OCI-LY7 (cell line): Measurements from ENCODE around the gene CHST11. TPM values are rescaled to one million over a fixed set of nuclear protein-coding genes. Genes with fewer than 3 reads are reported as not detected.

Source experiments
- BruUV-seq: library from RNA; stranded (reverse); fragments of 400-500 nt; replicated peaks from 2 replicates; lab custom pipeline; 2021; lab: Mats Ljungman, UMichigan
- CTCF ChIA-PET: fragments of 300-600 bp; sonication (Branson Sonifier 250); formaldehyde crosslinking; loops from one replicate; lab custom pipeline; 2022; ENCODE audit warnings: antibody characterized with exemption; ENCODE audit not compliant: unreplicated experiment; lab: Charles Lee
- POLR2A ChIA-PET: fragments of 300-600 bp; sonication (Branson Sonifier 250); formaldehyde crosslinking; loops from one replicate; lab custom pipeline; 2022; ENCODE audit warnings: antibody characterized with exemption; lab: Charles Lee
- DNase-seq: peaks from one replicate; pipeline ENCODE4 v3.0.0-alpha.2; 2015; ENCODE audit warnings: low spot score
- H2AFZ ChIP-seq: fragments of 200-600 bp; sonication (generic), shearing (Covaris generic); 2 replicates; pipeline ENCODE4 v1.6.1; 2014; ENCODE audit warnings: mild to moderate bottlenecking, antibody characterized with exemption, low read length, moderate library complexity
- H3K27ac ChIP-seq: fragments of 200-600 bp; sonication (generic); 2 replicates; pipeline ENCODE4 v1.5.1; 2014; ENCODE audit warnings: mixed run types, low read depth, mild to moderate bottlenecking, moderate library complexity, low read length, inconsistent platforms; ENCODE audit not compliant: poor library complexity, severe bottlenecking
- H3K36me3 ChIP-seq: fragments of 200-600 bp; sonication (generic); 2 replicates; pipeline ENCODE4 v1.6.1; 2014; ENCODE audit warnings: mild to moderate bottlenecking, antibody characterized with exemption, low read length, moderate library complexity, mixed read lengths; ENCODE audit not compliant: insufficient read depth
- H3K4me1 ChIP-seq: fragments of 200-600 bp; sonication (generic); 2 replicates; pipeline ENCODE4 v1.5.1; 2014; ENCODE audit warnings: mild to moderate bottlenecking, low read length; ENCODE audit not compliant: insufficient read depth, poor library complexity, severe bottlenecking
- H3K4me2 ChIP-seq: fragments of 200-600 bp; sonication (generic); 2 replicates; pipeline ENCODE4 v1.6.1; 2014; ENCODE audit warnings: mild to moderate bottlenecking, low read length
- H3K4me3 ChIP-seq: fragments of 200-600 bp; sonication (generic); 2 replicates; pipeline ENCODE4 v1.5.1; 2014; ENCODE audit warnings: mild to moderate bottlenecking, low read depth, low read length; ENCODE audit not compliant: poor library complexity, severe bottlenecking
- H3K79me2 ChIP-seq: fragments of 200-600 bp; sonication (generic); 2 replicates; pipeline ENCODE4 v1.6.1; 2016; ENCODE audit warnings: low read depth, mild to moderate bottlenecking, low read length, moderate library complexity, mixed read lengths; ENCODE audit not compliant: insufficient read depth
- H3K9me2 ChIP-seq: fragments of 200-600 bp; sonication (generic); 2 replicates; pipeline ENCODE4 v1.6.1; 2016; ENCODE audit warnings: mild to moderate bottlenecking, low read length, mixed read lengths; ENCODE audit not compliant: insufficient read depth
- H3K9me3 ChIP-seq: fragments of 200-600 bp; sonication (generic); 2 replicates; pipeline ENCODE4 v1.6.1; 2014; ENCODE audit warnings: mild to moderate bottlenecking, mixed run types, low read length, mixed read lengths
- H4K20me1 ChIP-seq: fragments of 200-600 bp; sonication (generic); 2 replicates; pipeline ENCODE4 v1.6.1; 2014; ENCODE audit warnings: mild to moderate bottlenecking, antibody characterized with exemption, low read length, moderate library complexity, mixed read lengths; ENCODE audit not compliant: insufficient read depth
- CTCF ChIP-seq: fragments of 200-600 bp; sonication (generic); conservative IDR thresholded peaks from 2 replicates; pipeline ENCODE4 v1.5.1; 2014; ENCODE audit warnings: mild to moderate bottlenecking, antibody characterized with exemption, low read length, moderate library complexity, mixed read lengths
- EZH2phosphoT487 ChIP-seq: fragments of 200-600 bp; sonication (generic); IDR thresholded peaks from 2 replicates; pipeline ENCODE4 v1.6.1; 2018; ENCODE audit warnings: low read depth, borderline replicate concordance, mild to moderate bottlenecking, mixed run types, antibody characterized with exemption, low read length, moderate library complexity, mixed read lengths
- intact Hi-C: fragments of 100-400 bp; cut with micrococcal nuclease; formaldehyde crosslinking; loops from one replicate; pipeline ENCODE4 v1.10.0; 2022; ENCODE audit not compliant: unreplicated experiment
- total RNA-seq, 2 experiments: library from RNA; depleted of rRNA in 1 of 2; stranded (reverse); fragments of >200 nt in 1 of 2; shearing (Covaris generic) in 1 of 2; gene quantifications; 2 replicates each; pipeline ENCODE4 v1.2.3, GENCODE V29; 2014 to 2022

Gene CHST11
- total RNA-seq, 2 experiments from 2014 or later, result 15.2 to 41.6 TPM

GRCh38 chr12:104652910-104653309 is 196.2 kb downstream of the CHST11 start:
- ChIA-PET CTCF (no interaction called here), POLR2A (interaction anchor here (0.9 kb wide), 1 partner anchor 180 kb away, joined by 3 read pairs; no protein-coding TSS in a partner anchor)
- Histone ChIP-seq H3K36me3 (peaks cover 1% of the 10 kb centered on the region; the same call in 1 of the 2 replicates), H2AFZ (no peak overlapping the region), H3K9me2 (no peaks in the 10 kb centered on the region), H3K9me3 (no peaks in the 10 kb centered on the region), H3K4me1 (no peaks in the 10 kb centered on the region), H3K27ac (no peak overlapping the region), H4K20me1 (no peaks in the 10 kb centered on the region), H3K4me3 (no peak overlapping the region), H3K79me2 (no peaks in the 10 kb centered on the region), H3K4me2 (no peak overlapping the region)
- TF ChIP-seq EZH2phosphoT487 (no peak), CTCF (no peak)
- DNase-seq, result no peak
- BruUV-seq, result no TSS peak
- intact Hi-C loops, result no loop called here

- intact Hi-C loops, result no loop called here
- no peak overlapping the region for H3K27ac ChIP-seq
- H3K9me3 ChIP-seq, result no peaks in the 10 kb centered on the region
- BruUV-seq, result no TSS peak
- H3K4me3 ChIP-seq, result no peak overlapping the region
- H4K20me1 ChIP-seq, result no peaks in the 10 kb centered on the region
- no peak overlapping the region for H2AFZ ChIP-seq
- CTCF ChIA-PET, result no interaction called here
- H3K4me1 ChIP-seq, result no peaks in the 10 kb centered on the region
- no peaks in the 10 kb centered on the region for H3K36me3 ChIP-seq
- no peaks in the 10 kb centered on the region for H3K79me2 ChIP-seq
- POLR2A ChIA-PET, result interaction anchor here (0.6 kb wide), 1 partner anchor 77 kb away, joined by 3 read pairs; no protein-coding TSS in a partner anchor
- peak; percentile 62 for DNase-seq
- H3K4me2 ChIP-seq, result no peak overlapping the region
- peak; percentile 80 for TF ChIP-seq CTCF
- no peak for TF ChIP-seq EZH2phosphoT487
- H3K9me2 ChIP-seq, result no peaks in the 10 kb centered on the region
These were observed 197.2 kb downstream of the CHST11 start for GRCh38 chr12:104653730-104654664.
